Endothelial cell of umbilical vein (primary cell): ENCODE data around the gene BABAM2. TPM values are rescaled to one million over a fixed set of nuclear protein-coding genes. Genes with fewer than 3 reads are reported as not detected.

Source experiments
- BruUV-seq: library from RNA; stranded (reverse); fragments of 400-500 nt; replicated peaks from 2 replicates; lab custom pipeline; 2021; lab: Mats Ljungman, UMichigan
- CTCF ChIA-PET: fragments of 300-600, 350-600 bp; sonication (Branson Sonifier 250); formaldehyde crosslinking; loops from one replicate; lab custom pipeline; 2021; ENCODE audit warnings: antibody characterized with exemption, inconsistent platforms; lab: Charles Lee
- POLR2A ChIA-PET: fragments of 300-600, 350-600 bp; sonication (Branson Sonifier 250); formaldehyde crosslinking; loops from one replicate; lab custom pipeline; 2021; ENCODE audit warnings: antibody characterized with exemption, inconsistent platforms; lab: Charles Lee
- DNase-seq: peaks from one replicate; pipeline ENCODE4 v3.0.0-alpha.2; 2011; ENCODE audit warnings: low read depth, low spot score
- FAIRE-seq: peaks from 2 replicates; lab custom pipeline; 2011; peaks lifted over from hg19 to GRCh38; lab: Jason Lieb, UNC
- H2AFZ ChIP-seq: 2 replicates; pipeline ENCODE4 v1.6.0; 2012; ENCODE audit warnings: low read depth, low read length, control low read depth, inconsistent platforms
- H3K27ac ChIP-seq: 2 replicates; pipeline ENCODE4 v1.5.1; 2011; ENCODE audit warnings: low read depth, mild to moderate bottlenecking, control low read depth, low read length, moderate library complexity; ENCODE audit not compliant: insufficient read depth
- H3K27me3 ChIP-seq, 2 experiments: 2 replicates each; pipeline versions ENCODE4 v1.6.0 to v1.6.1; 2011; ENCODE audit warnings: low read length in 2 of 2, mixed read lengths in 1 of 2; ENCODE audit not compliant: control insufficient read depth in 2 of 2, insufficient read depth in 2 of 2
- H3K36me3 ChIP-seq, 2 experiments: 2 replicates in 1 of 2; 3 replicates in 1 of 2; pipeline ENCODE4 v1.5.1; 2011; ENCODE audit warnings: low read length in 2 of 2, mild to moderate bottlenecking in 1 of 2, moderate library complexity in 1 of 2; ENCODE audit not compliant: control insufficient read depth in 2 of 2, insufficient read depth in 2 of 2; ENCODE audit errors: extremely low read depth in 1 of 2
- H3K4me1 ChIP-seq: 3 replicates; pipeline ENCODE4 v1.5.1; 2011; ENCODE audit warnings: mild to moderate bottlenecking, low read length; ENCODE audit not compliant: control insufficient read depth, insufficient read depth; ENCODE audit errors: extremely low read depth
- H3K4me2 ChIP-seq: 2 replicates; pipeline ENCODE4 v1.6.1; 2011; ENCODE audit warnings: low read length, control low read depth, mixed read lengths; ENCODE audit not compliant: insufficient read depth
- H3K4me3 ChIP-seq, 3 experiments: fragments of 200-600 bp in 1 of 3; sonication (generic), shearing (Covaris generic) in 1 of 3; replicated peaks in 1 of 3; 2 replicates each; pipeline ENCODE4 v1.5.1; 2011 to 2016; ENCODE audit warnings: control low read depth in 3 of 3, low read length in 3 of 3, mild to moderate bottlenecking in 2 of 3, inconsistent platforms in 1 of 3, low read depth in 1 of 3, moderate library complexity in 1 of 3; ENCODE audit not compliant: insufficient read depth in 1 of 3
- H3K79me2 ChIP-seq: 2 replicates; pipeline ENCODE4 v1.6.0; 2012; ENCODE audit warnings: low read length, inconsistent platforms; ENCODE audit not compliant: control insufficient read depth, insufficient read depth
- H3K9ac ChIP-seq: replicated peaks from 2 replicates; pipeline ENCODE3; 2011; ENCODE audit warnings: low read length, control low read depth; ENCODE audit not compliant: insufficient read depth; ENCODE audit errors: extremely low read depth
- H3K9me1 ChIP-seq: replicated peaks from 3 replicates; pipeline ENCODE4 v1.6.0; 2011; ENCODE audit warnings: mild to moderate bottlenecking, low read length; ENCODE audit not compliant: control insufficient read depth, insufficient read depth; ENCODE audit errors: extremely low read depth
- H3K9me3 ChIP-seq: replicated peaks from 2 replicates; pipeline ENCODE4 v1.5.1; 2012; ENCODE audit warnings: low read length, inconsistent platforms; ENCODE audit not compliant: control insufficient read depth, insufficient read depth
- H4K20me1 ChIP-seq: replicated peaks from 2 replicates; pipeline ENCODE3; 2011; ENCODE audit warnings: mild to moderate bottlenecking, low read length; ENCODE audit not compliant: control insufficient read depth, insufficient read depth; ENCODE audit errors: extremely low read depth
- CTCF ChIP-seq, 2 donors: IDR thresholded peaks; 1 replicate in 1 of 2; 2 replicates in 1 of 2; pipeline ENCODE4 v1.5.1; 2011; ENCODE audit warnings: low read length in 2 of 2, mild to moderate bottlenecking in 2 of 2, moderate library complexity in 2 of 2, control low read depth in 1 of 2, inconsistent platforms in 1 of 2, low read depth in 1 of 2; ENCODE audit not compliant: insufficient read depth in 1 of 2; ENCODE audit errors: extremely low read depth in 1 of 2
- EZH2 ChIP-seq: IDR thresholded peaks from 2 replicates; pipeline ENCODE4 v1.6.1; 2012; ENCODE audit warnings: borderline replicate concordance, low read depth, mild to moderate bottlenecking, moderate library complexity, low read length, inconsistent platforms; ENCODE audit not compliant: severe bottlenecking
- FOS ChIP-seq: IDR thresholded peaks from 2 replicates; pipeline ENCODE4 v1.6.1; 2011; ENCODE audit warnings: mild to moderate bottlenecking, low read length, moderate library complexity, borderline replicate concordance; ENCODE audit not compliant: insufficient read depth
- GATA2 ChIP-seq: IDR thresholded peaks from 2 replicates; pipeline ENCODE4 v1.7.0; 2011; ENCODE audit warnings: low read depth, mild to moderate bottlenecking, moderate library complexity, mixed read lengths, low read length; ENCODE audit not compliant: insufficient read length, insufficient read depth
- JUN ChIP-seq: IDR thresholded peaks from 2 replicates; pipeline ENCODE4 v1.6.1; 2011; ENCODE audit warnings: borderline replicate concordance, low read depth; ENCODE audit not compliant: insufficient read length, insufficient read depth
- MAX ChIP-seq: IDR thresholded peaks from 2 replicates; pipeline ENCODE4 v1.6.1; 2011; ENCODE audit not compliant: insufficient read depth, insufficient read length
- MYC ChIP-seq: IDR thresholded peaks from one replicate; pipeline ENCODE4 v1.6.1; 2011; ENCODE audit warnings: mild to moderate bottlenecking, low read depth, low read length
- POLR2A ChIP-seq: IDR thresholded peaks from 2 replicates; pipeline ENCODE4 v1.6.1; 2012; ENCODE audit warnings: low read depth, mild to moderate bottlenecking, control low read depth, low read length
- POLR2AphosphoS5 ChIP-seq: IDR thresholded peaks from 2 replicates; pipeline ENCODE4 v1.6.1; 2012; ENCODE audit warnings: low read depth, mild to moderate bottlenecking, control low read depth, low read length, moderate library complexity; ENCODE audit not compliant: insufficient read depth
- dilution Hi-C: fragments of 300-500 bp; cut with MboI; formaldehyde crosslinking; loops from one replicate; pipeline ENCODE4 v1.15.0; 2019; ENCODE audit warnings: low sequenced_read_pairs; ENCODE audit not compliant: extremely low pct_ligation_motif_present
- intact Hi-C: fragments of 100-400 bp; cut with micrococcal nuclease; formaldehyde crosslinking; loops from one replicate; pipeline ENCODE4 v1.10.0; 2022
- polyA plus RNA-seq, 4 experiments: library from polyadenylated mRNA; depleted of rRNA in 3 of 4; stranded (reverse) in 3 of 4; unstranded in 1 of 4; fragments of >200 nt; gene quantifications; 2 replicates each; pipeline versions ENCODE4 v1.2.1 to v1.2.3, GENCODE V29; 2011 to 2012; ENCODE audit warnings: missing spikeins in 1 of 4
- total RNA-seq: library from RNA; stranded (reverse); gene quantifications from 2 replicates; pipeline ENCODE4 v1.2.3, GENCODE V29; 2021

Gene BABAM2
- total and polyA plus RNA-seq, 2 donors (not counting 3 experiments of a cell fraction or from before 2014, with no cell fraction given) = 19.9 to 27.6 TPM

- Histone ChIP-seq H4K20me1 (no peaks in the 10 kb centered on the region), H3K27ac (no peak overlapping the region), H3K9me3 (no peaks in the 10 kb centered on the region), H3K79me2 (no peaks in the 10 kb centered on the region), H3K4me3 (no peak overlapping the region), H3K9me1 (no peaks in the 10 kb centered on the region), H3K4me1 (no peaks in the 10 kb centered on the region), H3K4me2 (no peak overlapping the region), H2AFZ (no peak overlapping the region), H3K27me3 (no peaks in the 10 kb centered on the region), H3K9ac (no peak overlapping the region), H3K36me3 (no peaks in the 10 kb centered on the region)
- dilution Hi-C loops (no loop called here), intact Hi-C loops (no loop called here)
- POLR2A ChIA-PET = interaction anchor here (0.6 kb wide), 1 partner anchor 502 kb away, joined by 10 read pairs; no protein-coding TSS in a partner anchor
- BruUV-seq = no TSS peak
- no peak for FAIRE-seq
- TF ChIP-seq GATA2 = no peak
- no peak for TF ChIP-seq MYC
- TF ChIP-seq POLR2A = no peak
- TF ChIP-seq EZH2 = no peak
- no peak for TF ChIP-seq CTCF (IDR thresholded peaks at IDR 0.05; ENCODE audit: extremely low read depth in 1 of 2, insufficient read depth in 1 of 2, low read depth in 1 of 2, low read length in 2 of 2)
- no peak for TF ChIP-seq POLR2AphosphoS5
- TF ChIP-seq JUN = no peak
- no peak for TF ChIP-seq FOS
- no peak for TF ChIP-seq MAX
- CTCF ChIA-PET = no interaction called here
- DNase-seq = no peak
Measured at GRCh38 chr2:27940982-27941381, 50.5 kb downstream of the BABAM2 start.
